ENCODE results near the gene IKBKE.
"Not testable (repeated sequence)": the region's sequence is repeated elsewhere in the genome, so short reads cannot be mapped to it uniquely, and the experiment has no call there.

IKBKE gene

DNA sequence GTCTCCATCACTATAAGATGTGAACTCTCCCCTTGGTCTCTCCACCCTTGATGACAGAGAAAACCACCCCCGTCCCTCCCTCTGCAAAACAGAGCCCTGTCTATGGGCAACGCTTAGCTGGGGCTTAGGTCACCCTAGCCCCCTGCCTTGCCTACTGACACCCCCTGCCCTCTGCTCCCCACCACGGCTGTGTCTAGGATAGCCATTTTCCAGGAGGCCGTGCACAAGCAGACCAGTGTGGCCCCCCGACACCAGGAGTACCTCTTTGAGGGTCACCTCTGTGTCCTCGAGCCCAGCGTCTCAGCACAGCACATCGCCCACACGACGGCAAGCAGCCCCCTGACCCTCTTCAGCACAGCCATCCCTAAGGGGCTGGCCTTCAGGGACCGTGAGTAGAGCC, 8.5 kb downstream of the IKBKE start:
- Histone ChIP-seq H3F3A (ENCODE audit: control insufficient read depth, insufficient read depth) (no peaks in the 10 kb centered on the region), H3K9me2 (replicated peaks; ENCODE audit: control insufficient read depth, low read length) (no peaks in the 10 kb centered on the region), H3K36me3 (ENCODE audit: control insufficient read depth, low read length) (peaks cover 36% of the 10 kb centered on the region), H3K9me3 (ENCODE audit: control insufficient read depth, insufficient read depth, low read length) (no peaks in the 10 kb centered on the region), H3K4me1 (ENCODE audit: control insufficient read depth, low read length) (no peaks in the 10 kb centered on the region), H4K20me1 (ENCODE audit: control insufficient read depth, insufficient read depth, low read depth, low read length) (no peaks in the 10 kb centered on the region), H3K4me3 (ENCODE audit: low read length) (no peak overlapping the region), H3K27ac (ENCODE audit: low read depth, low read length) (no peak overlapping the region), H3K4me2 (ENCODE audit: low read length) (no peak overlapping the region), H3K79me2 (ENCODE audit: control insufficient read depth, low read length) (no peaks in the 10 kb centered on the region), H3K27me3 (ENCODE audit: control insufficient read depth, low read length) (no peaks in the 10 kb centered on the region)
- TF ChIP-seq EZH2phosphoT487 (IDR thresholded peaks at IDR 0.05; ENCODE audit: borderline replicate concordance, low read length): no peak
- TF ChIP-seq, protein P1, sequence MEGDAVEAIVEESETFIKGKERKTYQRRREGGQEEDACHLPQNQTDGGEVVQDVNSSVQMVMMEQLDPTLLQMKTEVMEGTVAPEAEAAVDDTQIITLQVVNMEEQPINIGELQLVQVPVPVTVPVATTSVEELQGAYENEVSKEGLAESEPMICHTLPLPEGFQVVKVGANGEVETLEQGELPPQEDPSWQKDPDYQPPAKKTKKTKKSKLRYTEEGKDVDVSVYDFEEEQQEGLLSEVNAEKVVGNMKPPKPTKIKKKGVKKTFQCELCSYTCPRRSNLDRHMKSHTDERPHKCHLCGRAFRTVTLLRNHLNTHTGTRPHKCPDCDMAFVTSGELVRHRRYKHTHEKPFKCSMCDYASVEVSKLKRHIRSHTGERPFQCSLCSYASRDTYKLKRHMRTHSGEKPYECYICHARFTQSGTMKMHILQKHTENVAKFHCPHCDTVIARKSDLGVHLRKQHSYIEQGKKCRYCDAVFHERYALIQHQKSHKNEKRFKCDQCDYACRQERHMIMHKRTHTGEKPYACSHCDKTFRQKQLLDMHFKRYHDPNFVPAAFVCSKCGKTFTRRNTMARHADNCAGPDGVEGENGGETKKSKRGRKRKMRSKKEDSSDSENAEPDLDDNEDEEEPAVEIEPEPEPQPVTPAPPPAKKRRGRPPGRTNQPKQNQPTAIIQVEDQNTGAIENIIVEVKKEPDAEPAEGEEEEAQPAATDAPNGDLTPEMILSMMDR (IDR thresholded peaks at IDR 0.05; ENCODE audit: low read depth, low read length, poor library complexity, severe bottlenecking): no peak

DNA sequence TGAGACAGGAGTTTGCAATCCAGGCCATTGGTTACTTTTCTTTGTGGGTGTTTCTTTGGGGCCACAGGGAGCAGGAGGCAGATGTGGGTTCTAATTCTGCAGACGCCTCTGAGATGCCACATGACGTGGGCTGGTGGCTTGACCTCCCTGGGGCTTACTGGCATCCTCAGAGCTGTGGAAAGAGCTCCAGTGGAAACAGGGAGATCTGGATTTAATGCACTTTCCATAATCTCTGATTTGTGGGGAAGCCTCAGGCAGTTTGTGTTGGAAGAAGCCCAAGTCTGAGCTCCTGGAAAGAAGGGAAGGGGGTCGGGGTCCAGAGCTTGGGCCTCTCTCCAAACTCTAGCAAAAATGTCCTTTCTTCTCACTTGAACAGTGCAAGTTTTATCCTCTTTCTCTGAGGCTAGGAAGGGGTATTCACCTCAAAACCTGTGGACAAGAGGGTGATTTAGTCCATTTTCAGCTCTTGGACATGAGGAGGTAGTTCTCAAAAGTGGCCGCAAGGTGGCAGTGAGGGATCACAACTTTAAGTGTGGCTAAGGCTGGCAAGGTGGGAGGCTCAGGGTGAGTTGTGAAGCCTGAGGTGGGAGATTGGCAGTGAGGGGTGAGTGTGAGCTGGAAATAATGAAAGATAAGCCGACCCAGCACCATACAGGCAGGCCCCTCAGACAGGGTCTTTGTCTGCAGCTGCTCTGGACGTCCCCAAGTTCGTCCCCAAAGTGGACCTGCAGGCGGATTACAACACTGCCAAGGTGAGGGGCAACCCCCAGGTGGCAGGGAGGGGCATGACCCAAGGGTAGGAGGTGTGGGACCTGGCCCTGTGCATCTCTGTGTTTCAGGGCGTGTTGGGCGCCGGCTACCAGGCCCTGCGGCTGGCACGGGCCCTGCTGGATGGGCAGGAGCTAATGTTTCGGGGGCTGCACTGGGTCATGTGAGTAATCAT, 9.2 kb downstream of the IKBKE start:
- no peaks in the 10 kb centered on the region for H3K9me3 ChIP-seq (ENCODE audit: control insufficient read depth, insufficient read depth, low read length)
- no peaks in the 10 kb centered on the region for H3K9me2 ChIP-seq (replicated peaks; ENCODE audit: control insufficient read depth, low read length)
- no peaks in the 10 kb centered on the region for H3K79me2 ChIP-seq (ENCODE audit: control insufficient read depth, low read length)
- no peaks in the 10 kb centered on the region for H3F3A ChIP-seq (ENCODE audit: control insufficient read depth, insufficient read depth)
- H3K4me1 ChIP-seq (ENCODE audit: control insufficient read depth, low read length): no peaks in the 10 kb centered on the region
- TF ChIP-seq, protein P1 (IDR thresholded peaks at IDR 0.05; ENCODE audit: low read depth, low read length, poor library complexity, severe bottlenecking): peak; percentile 90
- no peak for TF ChIP-seq EZH2phosphoT487 (IDR thresholded peaks at IDR 0.05; ENCODE audit: borderline replicate concordance, low read length)
- H4K20me1 ChIP-seq (ENCODE audit: control insufficient read depth, insufficient read depth, low read depth, low read length): no peaks in the 10 kb centered on the region
- H3K4me3 ChIP-seq (ENCODE audit: low read length): no peak overlapping the region
- no peak overlapping the region for H3K4me2 ChIP-seq (ENCODE audit: low read length)
- peaks cover 35% of the 10 kb centered on the region for H3K36me3 ChIP-seq (ENCODE audit: control insufficient read depth, low read length)
- no peaks in the 10 kb centered on the region for H3K27me3 ChIP-seq (ENCODE audit: control insufficient read depth, low read length)
- H3K27ac ChIP-seq (ENCODE audit: low read depth, low read length): no peak overlapping the region

DNA sequence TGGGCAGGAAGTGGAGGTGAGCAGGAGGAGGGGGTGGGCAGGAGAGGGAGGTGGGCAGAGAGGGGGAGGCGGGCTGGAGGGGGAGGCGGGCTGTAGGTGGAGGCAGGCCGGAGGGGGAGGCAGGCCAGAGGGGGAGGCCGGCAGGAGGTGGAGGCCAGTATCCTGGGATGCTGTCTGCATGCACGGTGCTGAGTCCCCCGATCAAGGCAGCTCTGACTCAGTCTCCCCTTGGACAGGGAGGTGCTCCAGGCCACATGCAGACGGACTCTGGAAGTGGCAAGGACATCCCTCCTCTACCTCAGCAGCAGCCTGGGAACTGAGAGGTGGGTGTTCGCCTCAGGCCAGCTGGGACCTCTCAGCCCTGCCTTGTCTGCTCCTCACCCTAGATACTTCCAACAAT, 9.9 kb downstream of the IKBKE start:
- Histone ChIP-seq H3K36me3 (ENCODE audit: control insufficient read depth, low read length) (peaks cover 28% of the 10 kb centered on the region), H3K4me1 (ENCODE audit: control insufficient read depth, low read length) (no peaks in the 10 kb centered on the region), H3K27ac (ENCODE audit: low read depth, low read length) (no peak overlapping the region), H3K79me2 (ENCODE audit: control insufficient read depth, low read length) (no peaks in the 10 kb centered on the region), H3K9me2 (replicated peaks; ENCODE audit: control insufficient read depth, low read length) (no peaks in the 10 kb centered on the region), H3K27me3 (ENCODE audit: control insufficient read depth, low read length) (no peaks in the 10 kb centered on the region), H3F3A (ENCODE audit: control insufficient read depth, insufficient read depth) (no peaks in the 10 kb centered on the region), H4K20me1 (ENCODE audit: control insufficient read depth, insufficient read depth, low read depth, low read length) (no peaks in the 10 kb centered on the region), H3K4me3 (ENCODE audit: low read length) (no peak overlapping the region), H3K4me2 (ENCODE audit: low read length) (no peak overlapping the region), H3K9me3 (ENCODE audit: control insufficient read depth, insufficient read depth, low read length) (no peaks in the 10 kb centered on the region)
- TF ChIP-seq EZH2phosphoT487 (IDR thresholded peaks at IDR 0.05; ENCODE audit: borderline replicate concordance, low read length): no peak

DNA sequence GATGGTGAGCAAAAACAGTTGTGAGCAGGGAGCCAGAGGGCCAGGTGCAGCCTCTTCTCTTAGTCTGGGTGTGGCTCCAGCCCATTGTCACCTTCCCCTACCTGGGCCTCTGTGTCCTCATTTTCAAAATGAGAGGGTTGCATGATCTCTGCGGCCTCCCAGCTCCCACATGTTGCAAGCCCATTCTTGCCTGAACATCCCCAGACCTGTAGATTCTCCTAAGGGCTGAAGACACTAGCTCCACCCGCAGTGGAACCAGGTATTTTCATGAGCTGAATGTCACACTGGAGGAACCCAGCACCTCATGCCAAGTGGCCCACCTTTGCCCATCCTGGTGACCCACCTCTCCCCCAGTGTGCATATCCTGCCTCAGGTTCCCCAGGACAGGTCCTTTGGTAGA, 12.3 kb downstream of the IKBKE start:
- no peak overlapping the region for H3K4me2 ChIP-seq (ENCODE audit: low read length)
- H3K27ac ChIP-seq (ENCODE audit: low read depth, low read length): no peak overlapping the region
- H3K36me3 ChIP-seq (ENCODE audit: control insufficient read depth, low read length): peaks cover 18% of the 10 kb centered on the region
- no peaks in the 10 kb centered on the region for H3K27me3 ChIP-seq (ENCODE audit: control insufficient read depth, low read length)
- no peaks in the 10 kb centered on the region for H3K9me2 ChIP-seq (replicated peaks; ENCODE audit: control insufficient read depth, low read length)
- H3K9me3 ChIP-seq (ENCODE audit: control insufficient read depth, insufficient read depth, low read length): no peaks in the 10 kb centered on the region
- H3K4me1 ChIP-seq (ENCODE audit: control insufficient read depth, low read length): no peaks in the 10 kb centered on the region
- H3F3A ChIP-seq (ENCODE audit: control insufficient read depth, insufficient read depth): no peaks in the 10 kb centered on the region
- H3K79me2 ChIP-seq (ENCODE audit: control insufficient read depth, low read length): no peaks in the 10 kb centered on the region
- TF ChIP-seq, protein P1 (IDR thresholded peaks at IDR 0.05; ENCODE audit: low read depth, low read length, poor library complexity, severe bottlenecking): no peak
- TF ChIP-seq EZH2phosphoT487 (IDR thresholded peaks at IDR 0.05; ENCODE audit: borderline replicate concordance, low read length): no peak
- H4K20me1 ChIP-seq (ENCODE audit: control insufficient read depth, insufficient read depth, low read depth, low read length): no peaks in the 10 kb centered on the region
- no peak overlapping the region for H3K4me3 ChIP-seq (ENCODE audit: low read length)

DNA sequence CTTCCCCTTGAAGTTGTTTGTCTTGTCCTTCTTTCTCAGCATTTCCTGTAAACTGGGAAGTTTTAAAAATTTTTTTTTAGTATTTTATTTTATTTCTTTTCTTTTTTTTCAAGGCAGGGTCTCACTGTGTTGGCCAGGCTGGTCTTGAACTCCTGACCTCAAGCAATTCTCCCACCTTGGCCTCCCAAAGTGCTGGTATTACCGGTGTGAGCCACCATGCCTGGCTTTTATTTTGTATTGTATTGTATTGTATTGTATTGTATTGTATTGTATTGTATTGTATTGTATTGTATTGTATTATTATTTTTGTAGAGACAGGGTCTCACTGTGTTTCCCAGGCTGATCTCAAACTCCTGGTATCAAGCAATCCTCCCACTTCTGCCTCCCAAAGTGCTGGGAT, 13.6 kb downstream of the IKBKE start:
- H3K4me2 ChIP-seq (ENCODE audit: low read length); H3K27ac ChIP-seq (ENCODE audit: low read depth, low read length); H4K20me1 ChIP-seq (ENCODE audit: control insufficient read depth, insufficient read depth, low read depth, low read length); H3K9me3 ChIP-seq (ENCODE audit: control insufficient read depth, insufficient read depth, low read length); H3K4me1 ChIP-seq (ENCODE audit: control insufficient read depth, low read length); H3K79me2 ChIP-seq (ENCODE audit: control insufficient read depth, low read length); H3K9me2 ChIP-seq (replicated peaks; ENCODE audit: control insufficient read depth, low read length); H3F3A ChIP-seq (ENCODE audit: control insufficient read depth, insufficient read depth); H3K27me3 ChIP-seq (ENCODE audit: control insufficient read depth, low read length); H3K4me3 ChIP-seq (ENCODE audit: low read length): not testable (repeated sequence)
- peaks cover 11% of the 10 kb centered on the region for H3K36me3 ChIP-seq (ENCODE audit: control insufficient read depth, low read length)

Data from DOHH2 (cell line).